Melanocyte of skin (primary cell): ENCODE results near the gene CCDC74B. TPM values are rescaled to one million over a fixed set of nuclear protein-coding genes. Genes with fewer than 3 reads are reported as not detected.

Source experiments
- small RNA-seq, 2 donors: library from RNA; depleted of rRNA; stranded (forward); fragments of <200 nt; gene quantifications; one replicate each; pipeline ENCODE3, GENCODE V24; 2012
- total RNA-seq, 2 donors: library from RNA; depleted of rRNA; stranded (reverse); fragments of >200 nt; gene quantifications; 2 replicates each; pipeline ENCODE4 v1.2.3, GENCODE V29; 2012

Gene CCDC74B
- 1 to 10 TPM; 1.7 to 4.1 TPM for total RNA-seq

GRCh38 chr2:130145006-130145414, at the start of gene CCDC74B:
Gene CCDC74B (minus strand): TSS chr2:130145112. CDS start chr2:130144996, 116 bp downstream.

GRCh38 chr2:130181880-130182682, 37.2 kb upstream of the CCDC74B start, which contains the start of gene MZT2B:
Gene MZT2B (plus strand): TSS chr2:130182262. CDS start chr2:130182283, 21 bp downstream.

GRCh38 chr2:130181325-130181879, 36.5 kb upstream of the CCDC74B start, which contains the start of gene SMPD4:
Gene SMPD4 (minus strand): TSS chr2:130181602. CDS start chr2:130176592, 5,010 bp downstream.

GRCh38 chr2:130129120-130129829, 15.6 kb downstream of the CCDC74B start, which contains the start of gene POTEF:
Gene POTEF (minus strand): TSS chr2:130129222. CDS start chr2:130120515, 8,707 bp downstream.

Small RNA genes within 50 kb of the gene (small RNA-seq; reads per million reads assigned to genes)
- gene RNU6-1049P = 0 reads per million in 2 donors

Other genes starting within 250 kb of the CCDC74B start
- gene RAB6C, start 165.4 kb downstream of the CCDC74B start, total RNA-seq = under 1 TPM in 1 of 2 donors, not detected in 1; under 0.01 TPM
- not detected for gene POTEF, start 15.9 kb downstream of the CCDC74B start, total RNA-seq
- gene SMPD4, start 36.5 kb upstream of the CCDC74B start, total RNA-seq = 10 to 100 TPM; 24.1 to 39.0 TPM
- 100 to 1,000 TPM in 1 of 2 donors, 10 to 100 TPM in 1; 76.4 to 142 TPM for gene MZT2B, start 37.1 kb upstream of the CCDC74B start, total RNA-seq
- not detected for gene TUBA3E, start 53.3 kb upstream of the CCDC74B start, total RNA-seq
- gene IMP4, start 197.8 kb upstream of the CCDC74B start, total RNA-seq = 100 to 1,000 TPM in 1 of 2 donors, 10 to 100 TPM in 1; 82.9 to 147 TPM
- gene PTPN18, start 210.9 kb upstream of the CCDC74B start, total RNA-seq = 10 to 100 TPM; 30.6 to 33.4 TPM